ENCODE results near the gene BMP6.

BMP6 gene

DNA sequence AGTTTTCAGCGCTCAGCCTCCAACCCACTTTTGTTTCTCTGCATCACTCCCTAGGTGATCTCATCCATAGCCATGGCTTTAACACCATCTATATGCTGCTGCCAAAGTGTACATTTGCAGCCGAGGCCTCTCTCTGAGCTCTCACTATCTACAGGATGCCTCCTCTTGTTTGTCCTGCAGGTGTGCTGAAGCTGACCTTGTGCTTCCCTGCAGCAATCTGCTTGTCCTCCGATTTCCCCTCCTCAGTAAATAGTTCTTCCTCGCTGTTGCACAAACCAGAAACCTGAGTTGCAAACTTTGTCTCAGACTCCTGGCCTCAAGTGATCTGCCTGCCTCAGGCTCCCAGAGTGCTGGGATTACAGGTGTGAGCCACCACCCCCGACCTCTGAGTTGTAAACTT is 188.4 kb downstream of the BMP6 start:
- DNase-seq (ENCODE audit: low spot score in 2 of 2), result no peak
- no peak for ATAC-seq (ENCODE audit: low read depth)
- no peaks in the 10 kb centered on the region for H3K36me3 Mint-ChIP-seq
- no peak overlapping the region for H3K4me3 Mint-ChIP-seq
- H3K27me3 Mint-ChIP-seq, result no peaks in the 10 kb centered on the region
- no peak overlapping the region for H3K27ac Mint-ChIP-seq
- no peaks in the 10 kb centered on the region for H3K9me3 Mint-ChIP-seq
- peaks cover 26% of the 10 kb centered on the region for H3K4me1 Mint-ChIP-seq

GRCh38 chr6:7914991-7915789 is 189.3 kb downstream of the BMP6 start:
- Mint-ChIP-seq H3K9me3 (no peaks in the 10 kb centered on the region), H3K4me3 (no peak overlapping the region), H3K4me1 (peaks cover 23% of the 10 kb centered on the region), H3K27ac (no peak overlapping the region), H3K27me3 (no peaks in the 10 kb centered on the region), H3K36me3 (no peaks in the 10 kb centered on the region)
- no peak for DNase-seq (ENCODE audit: low spot score in 2 of 2)
- peak; percentile 16 for ATAC-seq (ENCODE audit: low read depth)

GRCh38 chr6:7916959-7917358 is 191.1 kb downstream of the BMP6 start:
- H3K9me3 Mint-ChIP-seq, result no peaks in the 10 kb centered on the region

GRCh38 chr6:7917729-7918128 is 191.8 kb downstream of the BMP6 start:
- Mint-ChIP-seq H3K9me3 (no peaks in the 10 kb centered on the region), H3K4me1 (peaks cover 18% of the 10 kb centered on the region), H3K4me3 (peak overlapping the region; percentile 28), H3K36me3 (no peaks in the 10 kb centered on the region), H3K27me3 (no peaks in the 10 kb centered on the region), H3K27ac (no peak overlapping the region)
- DNase-seq (ENCODE audit: low spot score in 2 of 2), result no peak
- no peak for ATAC-seq (ENCODE audit: low read depth)

More at GRCh38 chr6:7916959-7917358, 191.1 kb downstream of the BMP6 start:
- peaks cover 18% of the 10 kb centered on the region for H3K4me1 Mint-ChIP-seq
- peak; percentile 93 for ATAC-seq (ENCODE audit: low read depth)
- H3K27me3 Mint-ChIP-seq, result no peaks in the 10 kb centered on the region
- H3K27ac Mint-ChIP-seq, result no peak overlapping the region
- DNase-seq (ENCODE audit: low spot score in 2 of 2), result no peak
- peak overlapping the region; percentile 61 for H3K4me3 Mint-ChIP-seq
- no peaks in the 10 kb centered on the region for H3K36me3 Mint-ChIP-seq

GRCh38 chr6:7918403-7918802 is 192.5 kb downstream of the BMP6 start:
- H3K36me3 Mint-ChIP-seq, result no peaks in the 10 kb centered on the region
- no peak overlapping the region for H3K4me3 Mint-ChIP-seq
- no peak for ATAC-seq (ENCODE audit: low read depth)
- no peak overlapping the region for H3K27ac Mint-ChIP-seq
- no peak for DNase-seq (ENCODE audit: low spot score in 2 of 2)
- H3K9me3 Mint-ChIP-seq, result no peaks in the 10 kb centered on the region
- no peaks in the 10 kb centered on the region for H3K27me3 Mint-ChIP-seq
- peaks cover 18% of the 10 kb centered on the region for H3K4me1 Mint-ChIP-seq

DNA sequence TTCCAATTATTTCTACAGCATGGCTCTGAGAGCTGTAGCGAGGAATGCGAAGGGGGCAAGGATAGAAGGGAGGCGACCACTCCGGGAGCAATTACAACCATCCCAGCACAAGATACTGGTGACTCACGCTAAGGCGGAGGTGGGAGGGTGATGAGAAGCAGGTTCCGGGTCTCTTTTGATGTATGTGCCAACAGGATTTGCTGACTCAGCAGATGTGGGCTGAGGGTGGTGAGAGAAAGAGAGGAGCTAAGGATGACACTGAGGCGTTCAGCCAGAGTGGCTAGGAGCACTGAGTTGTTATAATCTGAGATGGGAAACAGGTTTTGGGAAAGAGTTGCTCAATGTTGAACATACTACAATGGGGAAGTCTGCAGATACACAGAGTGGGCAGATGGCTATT is 194.0 kb downstream of the BMP6 start:
- Mint-ChIP-seq H3K27ac (no peak overlapping the region), H3K4me3 (no peak overlapping the region), H3K4me1 (peaks cover 18% of the 10 kb centered on the region), H3K9me3 (peaks cover 2% of the 10 kb centered on the region), H3K27me3 (no peaks in the 10 kb centered on the region), H3K36me3 (peaks cover 3% of the 10 kb centered on the region)
- ATAC-seq (ENCODE audit: low read depth) (no peak), DNase-seq (ENCODE audit: low spot score in 2 of 2) (no peak)

DNA sequence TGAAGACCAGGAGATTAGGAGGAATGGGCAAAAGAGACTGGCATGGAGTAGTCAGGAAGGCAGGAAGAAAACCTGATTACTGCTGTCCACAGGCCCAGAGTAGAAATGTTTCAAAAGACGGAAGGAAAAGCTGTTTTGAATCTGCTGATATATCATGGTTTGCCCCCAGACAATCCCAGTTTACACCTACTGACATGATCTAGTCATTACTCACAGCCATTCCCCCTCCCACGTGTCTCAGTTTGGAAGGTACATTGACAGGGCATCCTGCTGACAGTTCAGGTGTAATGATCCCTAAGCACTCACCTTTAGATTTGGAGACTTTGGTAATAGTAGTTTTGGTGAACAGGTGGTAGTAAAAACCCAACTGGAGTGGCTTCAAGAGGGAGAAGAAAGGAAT is 194.5 kb downstream of the BMP6 start:
- H3K27ac Mint-ChIP-seq, result no peak overlapping the region
- H3K4me3 Mint-ChIP-seq, result no peak overlapping the region
- peaks cover 18% of the 10 kb centered on the region for H3K4me1 Mint-ChIP-seq
- H3K36me3 Mint-ChIP-seq, result peaks cover 5% of the 10 kb centered on the region
- DNase-seq (ENCODE audit: low spot score in 2 of 2), result no peak
- no peak for ATAC-seq (ENCODE audit: low read depth)
- peaks cover 4% of the 10 kb centered on the region for H3K9me3 Mint-ChIP-seq
- no peaks in the 10 kb centered on the region for H3K27me3 Mint-ChIP-seq

GRCh38 chr6:7921046-7921445 is 195.1 kb downstream of the BMP6 start:
- H3K27ac Mint-ChIP-seq, result no peak overlapping the region

GRCh38 chr6:7921632-7922092 is 195.8 kb downstream of the BMP6 start:
- Mint-ChIP-seq H3K4me1 (peaks cover 17% of the 10 kb centered on the region), H3K36me3 (peaks cover 7% of the 10 kb centered on the region), H3K9me3 (peaks cover 7% of the 10 kb centered on the region), H3K27ac (no peak overlapping the region), H3K4me3 (no peak overlapping the region), H3K27me3 (no peaks in the 10 kb centered on the region)
- ATAC-seq (ENCODE audit: low read depth) (no peak), DNase-seq (ENCODE audit: low spot score in 2 of 2) (no peak)

More at GRCh38 chr6:7921046-7921445, 195.1 kb downstream of the BMP6 start:
- Mint-ChIP-seq H3K4me3 (no peak overlapping the region), H3K27me3 (no peaks in the 10 kb centered on the region), H3K9me3 (peaks cover 6% of the 10 kb centered on the region), H3K36me3 (peaks cover 7% of the 10 kb centered on the region), H3K4me1 (peaks cover 18% of the 10 kb centered on the region)
- DNase-seq (ENCODE audit: low spot score in 2 of 2), result no peak
- ATAC-seq (ENCODE audit: low read depth), result no peak

GRCh38 chr6:7922596-7922995 is 196.7 kb downstream of the BMP6 start:
- H3K9me3 Mint-ChIP-seq, result peaks cover 7% of the 10 kb centered on the region
- H3K27me3 Mint-ChIP-seq, result no peaks in the 10 kb centered on the region
- H3K4me1 Mint-ChIP-seq, result peaks cover 10% of the 10 kb centered on the region
- ATAC-seq (ENCODE audit: low read depth), result no peak
- H3K36me3 Mint-ChIP-seq, result peaks cover 9% of the 10 kb centered on the region
- no peak for DNase-seq (ENCODE audit: low spot score in 2 of 2)
- H3K4me3 Mint-ChIP-seq, result no peak overlapping the region
- no peak overlapping the region for H3K27ac Mint-ChIP-seq

DNA sequence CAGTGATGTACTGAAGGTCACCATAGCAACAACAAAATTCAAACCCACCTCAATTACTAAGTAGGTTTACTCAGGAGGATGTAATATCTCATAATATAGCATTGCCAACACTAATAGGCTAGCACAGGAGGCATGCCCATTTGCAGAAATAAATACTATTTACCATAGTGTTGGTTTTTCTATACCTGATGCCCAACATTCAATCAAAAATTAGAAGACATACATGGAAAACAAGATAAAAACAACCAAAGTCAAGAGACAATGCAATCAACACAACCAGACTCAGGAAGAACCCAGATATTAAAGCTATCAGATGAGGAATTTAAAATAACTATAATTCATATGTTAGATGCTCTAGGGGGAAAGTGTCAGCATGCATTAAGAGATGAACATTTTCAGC is 199.0 kb downstream of the BMP6 start:
- DNase-seq (ENCODE audit: low spot score in 2 of 2) (no peak), ATAC-seq (ENCODE audit: low read depth) (no peak)
- no peaks in the 10 kb centered on the region for H3K27me3 Mint-ChIP-seq
- H3K27ac Mint-ChIP-seq, result no peak overlapping the region
- H3K36me3 Mint-ChIP-seq, result peaks cover 11% of the 10 kb centered on the region
- H3K4me1 Mint-ChIP-seq, result peaks cover 7% of the 10 kb centered on the region
- peaks cover 8% of the 10 kb centered on the region for H3K9me3 Mint-ChIP-seq
- no peak overlapping the region for H3K4me3 Mint-ChIP-seq
